HEK293 (cell line): ENCODE measurements around the gene C19orf25.

Experiments used
- BCL11A ChIP-seq: fragments of 450-650 bp; formaldehyde crosslinking; IDR thresholded peaks from 2 replicates; pipeline ENCODE4 v1.5.1; 2016; ENCODE audit warnings: low read depth, missing biosample characterization, missing genetic modification characterization
- SCRT1 ChIP-seq: fragments of 450-650 bp; formaldehyde crosslinking; IDR thresholded peaks from 2 replicates; pipeline ENCODE4 v1.5.1; 2016; ENCODE audit warnings: missing biosample characterization, missing genetic modification characterization, borderline replicate concordance
- SP2 ChIP-seq: fragments of 450-650 bp; formaldehyde crosslinking; IDR thresholded peaks from 2 replicates; pipeline ENCODE4 v1.5.1; 2016; ENCODE audit warnings: missing biosample characterization, missing genetic modification characterization
- SP3 ChIP-seq: fragments of 450-650 bp; formaldehyde crosslinking; IDR thresholded peaks from 2 replicates; pipeline ENCODE4 v1.5.1; 2016; ENCODE audit warnings: missing biosample characterization, missing genetic modification characterization
- ZBTB8A ChIP-seq: fragments of 450-650 bp; formaldehyde crosslinking; IDR thresholded peaks from 2 replicates; pipeline ENCODE4 v1.5.1; 2016; ENCODE audit warnings: missing biosample characterization, missing genetic modification characterization
- ZNF133 ChIP-seq: fragments of 450-650 bp; formaldehyde crosslinking; IDR thresholded peaks from 2 replicates; pipeline ENCODE4 v1.5.1; 2016; ENCODE audit warnings: missing biosample characterization, missing genetic modification characterization
- ZNF155 ChIP-seq: fragments of 450-650 bp; formaldehyde crosslinking; IDR thresholded peaks from 2 replicates; pipeline ENCODE4 v1.5.1; 2016; ENCODE audit warnings: missing biosample characterization, missing genetic modification characterization
- ZNF174 ChIP-seq: fragments of 450-650 bp; formaldehyde crosslinking; IDR thresholded peaks from 2 replicates; pipeline ENCODE4 v1.5.0; 2017; ENCODE audit warnings: missing biosample characterization, mild to moderate bottlenecking, missing genetic modification characterization
- ZNF175 ChIP-seq: fragments of 450-650 bp; formaldehyde crosslinking; IDR thresholded peaks from 2 replicates; pipeline ENCODE4 v1.5.1; 2016; ENCODE audit warnings: missing biosample characterization, missing genetic modification characterization
- ZNF311 ChIP-seq: fragments of 450-650 bp; formaldehyde crosslinking; IDR thresholded peaks from 2 replicates; pipeline ENCODE4 v1.5.1; 2017; ENCODE audit warnings: missing biosample characterization, missing genetic modification characterization, borderline replicate concordance
- ZNF341 ChIP-seq: fragments of 450-650 bp; formaldehyde crosslinking; IDR thresholded peaks from 2 replicates; pipeline ENCODE4; 2016; ENCODE audit warnings: low read depth, missing biosample characterization, missing genetic modification characterization
- ZNF350 ChIP-seq: fragments of 450-650 bp; formaldehyde crosslinking; IDR thresholded peaks from 2 replicates; pipeline ENCODE4 v1.5.0; 2017; ENCODE audit warnings: missing biosample characterization, mild to moderate bottlenecking, missing genetic modification characterization
- ZNF426 ChIP-seq: fragments of 450-650 bp; formaldehyde crosslinking; IDR thresholded peaks from 2 replicates; pipeline ENCODE4 v1.5.1; 2017; ENCODE audit warnings: missing biosample characterization, missing genetic modification characterization, mild to moderate bottlenecking, inconsistent platforms, moderate library complexity
- ZNF621 ChIP-seq: fragments of 450-650 bp; formaldehyde crosslinking; IDR thresholded peaks from 2 replicates; pipeline ENCODE4 v1.5.1; 2017; ENCODE audit warnings: missing biosample characterization, missing genetic modification characterization
- ZNF707 ChIP-seq: fragments of 450-650 bp; formaldehyde crosslinking; IDR thresholded peaks from 2 replicates; pipeline ENCODE4 v1.5.1; 2016; ENCODE audit warnings: missing biosample characterization, missing genetic modification characterization
- ZNF777 ChIP-seq: fragments of 450-650 bp; formaldehyde crosslinking; IDR thresholded peaks from 2 replicates; pipeline ENCODE4 v1.5.1; 2017; ENCODE audit warnings: missing biosample characterization, missing genetic modification characterization, borderline replicate concordance
- ZNF830 ChIP-seq: fragments of 450-650 bp; IDR thresholded peaks from 2 replicates; pipeline ENCODE4 v1.5.0; 2018; ENCODE audit warnings: missing biosample characterization, missing genetic modification characterization, low read depth, mild to moderate bottlenecking, moderate library complexity
- ZNF843 ChIP-seq: fragments of 450-650 bp; formaldehyde crosslinking; IDR thresholded peaks from 2 replicates; pipeline ENCODE4 v1.5.1; 2016; ENCODE audit warnings: missing biosample characterization, missing genetic modification characterization
- TF ChIP-seq, protein P1 (sequence below): IDR thresholded peaks from 2 replicates; pipeline ENCODE4 v1.6.1; 2011; ENCODE audit warnings: mild to moderate bottlenecking, low read depth, low read length, borderline replicate concordance
- TF ChIP-seq, protein P2 (sequence below): fragments of 450-650 bp; formaldehyde crosslinking; IDR thresholded peaks from 2 replicates; pipeline ENCODE4 v1.5.1; 2017; ENCODE audit warnings: missing biosample characterization, missing genetic modification characterization
- TF ChIP-seq, protein P3 (sequence below): fragments of 450-650 bp; formaldehyde crosslinking; IDR thresholded peaks from 2 replicates; pipeline ENCODE4 v1.5.1; 2016; ENCODE audit warnings: missing biosample characterization, missing genetic modification characterization
- TF ChIP-seq, protein P4 (sequence below): fragments of 450-650 bp; formaldehyde crosslinking; IDR thresholded peaks from 2 replicates; pipeline ENCODE4 v1.5.1; 2016; ENCODE audit warnings: missing biosample characterization, missing genetic modification characterization
- TF ChIP-seq, protein P5 (sequence below): fragments of 450-650 bp; formaldehyde crosslinking; IDR thresholded peaks from 2 replicates; pipeline ENCODE4 v1.5.1; 2016; ENCODE audit warnings: missing biosample characterization, missing genetic modification characterization
- TF ChIP-seq, protein P6 (sequence below): fragments of 450-650 bp; formaldehyde crosslinking; optimal IDR thresholded peaks from 2 replicates; pipeline ENCODE3; 2016; ENCODE audit warnings: missing biosample characterization, mild to moderate bottlenecking, missing genetic modification characterization
- TF ChIP-seq, protein P7 (sequence below): fragments of 450-650 bp; formaldehyde crosslinking; IDR thresholded peaks from 2 replicates; pipeline ENCODE4 v1.5.1; 2016; ENCODE audit warnings: missing biosample characterization, missing genetic modification characterization
- TF ChIP-seq, protein P8 (sequence below): fragments of 450-650 bp; formaldehyde crosslinking; IDR thresholded peaks from 2 replicates; pipeline ENCODE4 v1.5.1; 2016; ENCODE audit warnings: missing biosample characterization, missing genetic modification characterization

The C19orf25 gene

DNA sequence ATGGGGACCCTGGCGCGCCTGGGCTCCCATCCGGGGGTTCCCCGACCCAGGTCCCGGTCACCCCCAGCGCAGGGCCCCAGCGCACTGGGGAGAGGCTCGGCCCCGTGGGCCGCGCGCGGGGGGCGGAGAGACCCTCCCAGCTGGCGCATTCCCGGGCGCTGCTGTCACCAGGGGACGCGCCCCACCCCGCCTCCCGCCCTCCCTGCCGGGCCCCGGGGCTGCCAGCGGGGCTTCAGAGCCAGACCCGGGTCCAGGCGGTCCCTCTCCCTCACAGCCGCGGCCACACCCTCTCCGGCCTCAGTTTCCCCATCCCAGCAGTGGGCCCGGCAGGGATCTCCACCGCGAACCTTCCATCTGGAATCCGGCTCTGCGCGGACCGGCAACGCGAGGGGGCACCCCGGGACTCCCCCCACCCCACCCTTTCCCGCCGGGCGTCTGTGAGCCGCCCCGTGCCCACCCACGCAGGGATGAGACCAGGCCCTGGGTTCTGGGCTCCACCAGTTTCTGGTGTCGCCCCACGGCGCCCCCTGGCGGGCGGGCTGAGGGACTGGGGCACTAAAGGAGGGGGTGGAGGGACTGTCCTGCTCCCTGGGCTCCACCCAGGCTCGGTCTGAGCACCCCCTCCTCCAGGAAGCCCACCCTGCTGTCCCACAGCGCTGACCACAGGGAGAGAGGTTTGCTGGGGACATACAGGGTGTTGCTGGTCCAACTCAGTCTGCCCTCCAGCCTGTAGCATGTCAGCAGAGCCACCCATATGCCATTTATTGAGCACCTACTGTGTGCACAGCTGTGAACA lies 34.7 kb upstream of the C19orf25 start (continued):
- TF ChIP-seq, protein P1, sequence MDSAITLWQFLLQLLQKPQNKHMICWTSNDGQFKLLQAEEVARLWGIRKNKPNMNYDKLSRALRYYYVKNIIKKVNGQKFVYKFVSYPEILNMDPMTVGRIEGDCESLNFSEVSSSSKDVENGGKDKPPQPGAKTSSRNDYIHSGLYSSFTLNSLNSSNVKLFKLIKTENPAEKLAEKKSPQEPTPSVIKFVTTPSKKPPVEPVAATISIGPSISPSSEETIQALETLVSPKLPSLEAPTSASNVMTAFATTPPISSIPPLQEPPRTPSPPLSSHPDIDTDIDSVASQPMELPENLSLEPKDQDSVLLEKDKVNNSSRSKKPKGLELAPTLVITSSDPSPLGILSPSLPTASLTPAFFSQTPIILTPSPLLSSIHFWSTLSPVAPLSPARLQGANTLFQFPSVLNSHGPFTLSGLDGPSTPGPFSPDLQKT: no peak
- TF ChIP-seq, protein P2, sequence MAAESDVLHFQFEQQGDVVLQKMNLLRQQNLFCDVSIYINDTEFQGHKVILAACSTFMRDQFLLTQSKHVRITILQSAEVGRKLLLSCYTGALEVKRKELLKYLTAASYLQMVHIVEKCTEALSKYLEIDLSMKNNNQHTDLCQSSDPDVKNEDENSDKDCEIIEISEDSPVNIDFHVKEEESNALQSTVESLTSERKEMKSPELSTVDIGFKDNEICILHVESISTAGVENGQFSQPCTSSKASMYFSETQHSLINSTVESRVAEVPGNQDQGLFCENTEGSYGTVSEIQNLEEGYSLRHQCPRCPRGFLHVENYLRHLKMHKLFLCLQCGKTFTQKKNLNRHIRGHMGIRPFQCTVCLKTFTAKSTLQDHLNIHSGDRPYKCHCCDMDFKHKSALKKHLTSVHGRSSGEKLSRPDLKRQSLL: no peak
- TF ChIP-seq, protein P3, sequence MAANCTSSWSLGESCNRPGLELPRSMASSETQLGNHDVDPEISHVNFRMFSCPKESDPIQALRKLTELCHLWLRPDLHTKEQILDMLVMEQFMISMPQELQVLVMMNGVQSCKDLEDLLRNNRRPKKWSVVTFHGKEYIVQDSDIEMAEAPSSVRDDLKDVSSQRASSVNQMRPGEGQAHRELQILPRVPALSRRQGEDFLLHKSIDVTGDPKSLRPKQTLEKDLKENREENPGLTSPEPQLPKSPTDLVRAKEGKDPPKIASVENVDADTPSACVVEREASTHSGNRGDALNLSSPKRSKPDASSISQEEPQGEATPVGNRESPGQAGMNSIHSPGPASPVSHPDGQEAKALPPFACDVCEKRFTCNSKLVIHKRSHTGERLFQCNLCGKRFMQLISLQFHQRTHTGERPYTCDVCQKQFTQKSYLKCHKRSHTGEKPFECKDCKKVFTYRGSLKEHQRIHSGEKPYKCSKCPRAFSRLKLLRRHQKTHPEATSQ (tag by site-specific recombination): no peak
- TF ChIP-seq ZNF621 (tag by site-specific recombination) (no peak), SP3 (tag by site-specific recombination) (peak; percentile 71), ZBTB8A (tag by site-specific recombination) (peak; percentile 65), ZNF350 (tag by site-specific recombination) (no peak), SP2 (tag by site-specific recombination) (peak; percentile 34; the same call in 1 of the 2 replicates), ZNF174 (tag by site-specific recombination) (no peak), ZNF175 (no peak), ZNF311 (tag by site-specific recombination) (no peak), ZNF830 (tag by site-specific recombination) (no peak), ZNF707 (tag by site-specific recombination) (no peak), SCRT1 (tag by site-specific recombination) (no peak), ZNF843 (tag by site-specific recombination) (0 out of 2 replicates have a peak, but pooled peaks have one; percentile 19), ZNF155 (tag by site-specific recombination) (no peak), ZNF133 (tag by site-specific recombination) (no peak), ZNF777 (no peak), BCL11A (tag by site-specific recombination) (no peak), ZNF341 (tag by site-specific recombination) (peak; percentile 38; the same call in 1 of the 2 replicates), ZNF426 (tag by site-specific recombination) (no peak)
- TF ChIP-seq, protein P4, sequence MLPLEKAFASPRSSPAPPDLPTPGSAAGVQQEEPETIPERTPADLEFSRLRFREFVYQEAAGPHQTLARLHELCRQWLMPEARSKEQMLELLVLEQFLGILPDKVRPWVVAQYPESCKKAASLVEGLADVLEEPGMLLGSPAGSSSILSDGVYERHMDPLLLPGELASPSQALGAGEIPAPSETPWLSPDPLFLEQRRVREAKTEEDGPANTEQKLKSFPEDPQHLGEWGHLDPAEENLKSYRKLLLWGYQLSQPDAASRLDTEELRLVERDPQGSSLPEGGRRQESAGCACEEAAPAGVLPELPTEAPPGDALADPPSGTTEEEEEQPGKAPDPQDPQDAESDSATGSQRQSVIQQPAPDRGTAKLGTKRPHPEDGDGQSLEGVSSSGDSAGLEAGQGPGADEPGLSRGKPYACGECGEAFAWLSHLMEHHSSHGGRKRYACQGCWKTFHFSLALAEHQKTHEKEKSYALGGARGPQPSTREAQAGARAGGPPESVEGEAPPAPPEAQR (tag by site-specific recombination): no peak
- TF ChIP-seq, protein P5, sequence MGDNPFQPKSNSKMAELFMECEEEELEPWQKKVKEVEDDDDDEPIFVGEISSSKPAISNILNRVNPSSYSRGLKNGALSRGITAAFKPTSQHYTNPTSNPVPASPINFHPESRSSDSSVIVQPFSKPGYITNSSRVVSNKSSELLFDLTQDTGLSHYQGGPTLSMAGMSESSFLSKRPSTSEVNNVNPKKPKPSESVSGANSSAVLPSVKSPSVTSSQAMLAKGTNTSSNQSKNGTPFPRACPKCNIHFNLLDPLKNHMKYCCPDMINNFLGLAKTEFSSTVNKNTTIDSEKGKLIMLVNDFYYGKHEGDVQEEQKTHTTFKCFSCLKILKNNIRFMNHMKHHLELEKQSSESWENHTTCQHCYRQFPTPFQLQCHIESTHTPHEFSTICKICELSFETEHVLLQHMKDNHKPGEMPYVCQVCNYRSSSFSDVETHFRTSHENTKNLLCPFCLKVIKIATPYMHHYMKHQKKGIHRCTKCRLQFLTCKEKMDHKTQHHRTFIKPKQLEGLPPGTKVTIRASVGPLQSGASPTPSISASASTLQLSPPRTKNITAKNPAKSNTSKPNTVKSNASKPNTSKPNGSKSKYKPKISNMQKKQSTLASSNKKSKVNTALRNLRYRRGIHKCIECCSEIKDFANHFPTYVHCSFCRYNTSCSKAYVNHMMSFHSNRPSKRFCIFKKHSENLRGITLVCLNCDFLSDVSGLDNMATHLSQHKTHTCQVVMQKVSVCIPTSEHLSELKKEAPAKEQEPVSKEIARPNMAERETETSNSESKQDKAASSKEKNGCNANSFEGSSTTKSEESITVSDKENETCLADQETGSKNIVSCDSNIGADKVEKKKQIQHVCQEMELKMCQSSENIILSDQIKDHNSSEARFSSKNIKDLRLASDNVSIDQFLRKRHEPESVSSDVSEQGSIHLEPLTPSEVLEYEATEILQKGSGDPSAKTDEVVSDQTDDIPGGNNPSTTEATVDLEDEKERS (tag by site-specific recombination): no peak
- TF ChIP-seq, protein P6, sequence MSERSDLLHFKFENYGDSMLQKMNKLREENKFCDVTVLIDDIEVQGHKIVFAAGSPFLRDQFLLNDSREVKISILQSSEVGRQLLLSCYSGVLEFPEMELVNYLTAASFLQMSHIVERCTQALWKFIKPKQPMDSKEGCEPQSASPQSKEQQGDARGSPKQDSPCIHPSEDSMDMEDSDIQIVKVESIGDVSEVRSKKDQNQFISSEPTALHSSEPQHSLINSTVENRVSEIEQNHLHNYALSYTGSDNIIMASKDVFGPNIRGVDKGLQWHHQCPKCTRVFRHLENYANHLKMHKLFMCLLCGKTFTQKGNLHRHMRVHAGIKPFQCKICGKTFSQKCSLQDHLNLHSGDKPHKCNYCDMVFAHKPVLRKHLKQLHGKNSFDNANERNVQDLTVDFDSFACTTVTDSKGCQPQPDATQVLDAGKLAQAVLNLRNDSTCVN: peak; percentile 46
- TF ChIP-seq, protein P7, sequence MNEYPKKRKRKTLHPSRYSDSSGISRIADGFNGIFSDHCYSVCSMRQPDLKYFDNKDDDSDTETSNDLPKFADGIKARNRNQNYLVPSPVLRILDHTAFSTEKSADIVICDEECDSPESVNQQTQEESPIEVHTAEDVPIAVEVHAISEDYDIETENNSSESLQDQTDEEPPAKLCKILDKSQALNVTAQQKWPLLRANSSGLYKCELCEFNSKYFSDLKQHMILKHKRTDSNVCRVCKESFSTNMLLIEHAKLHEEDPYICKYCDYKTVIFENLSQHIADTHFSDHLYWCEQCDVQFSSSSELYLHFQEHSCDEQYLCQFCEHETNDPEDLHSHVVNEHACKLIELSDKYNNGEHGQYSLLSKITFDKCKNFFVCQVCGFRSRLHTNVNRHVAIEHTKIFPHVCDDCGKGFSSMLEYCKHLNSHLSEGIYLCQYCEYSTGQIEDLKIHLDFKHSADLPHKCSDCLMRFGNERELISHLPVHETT: 0 out of 2 replicates have a peak, but pooled peaks have one; percentile 43
- TF ChIP-seq, protein P8, sequence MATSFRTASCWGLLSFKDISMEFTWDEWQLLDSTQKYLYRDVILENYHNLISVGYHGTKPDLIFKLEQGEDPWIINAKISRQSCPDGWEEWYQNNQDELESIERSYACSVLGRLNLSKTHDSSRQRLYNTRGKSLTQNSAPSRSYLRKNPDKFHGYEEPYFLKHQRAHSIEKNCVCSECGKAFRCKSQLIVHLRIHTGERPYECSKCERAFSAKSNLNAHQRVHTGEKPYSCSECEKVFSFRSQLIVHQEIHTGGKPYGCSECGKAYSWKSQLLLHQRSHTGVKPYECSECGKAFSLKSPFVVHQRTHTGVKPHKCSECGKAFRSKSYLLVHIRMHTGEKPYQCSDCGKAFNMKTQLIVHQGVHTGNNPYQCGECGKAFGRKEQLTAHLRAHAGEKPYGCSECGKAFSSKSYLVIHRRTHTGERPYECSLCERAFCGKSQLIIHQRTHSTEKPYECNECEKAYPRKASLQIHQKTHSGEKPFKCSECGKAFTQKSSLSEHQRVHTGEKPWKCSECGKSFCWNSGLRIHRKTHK (tag by site-specific recombination): no peak
